Measurements from ENCODE around the gene SURF4.

GRCh38 chr9:133331221-133331620, 44.6 kb downstream of the SURF4 start:
- TF ChIP-seq JUN (CRISPR knock-in tag; IDR thresholded peaks at IDR 0.05) (no peak), ARHGAP35 (CRISPR knock-in tag; IDR thresholded peaks at IDR 0.05; ENCODE audit: borderline replicate concordance) (no peak), PAXIP1 (CRISPR knock-in tag; conservative IDR thresholded peaks at IDR 0.05) (no peak), NFIC (IDR thresholded peaks at IDR 0.05; ENCODE audit: low read length) (no peak), ZNF7 (CRISPR knock-in tag; IDR thresholded peaks at IDR 0.05) (no peak), TBX2 (CRISPR knock-in tag; IDR thresholded peaks at IDR 0.05; ENCODE audit: borderline replicate concordance) (no peak), RFX5 (IDR thresholded peaks at IDR 0.05; ENCODE audit: low read depth, low read length) (no peak)
